ENCODE results near the gene ANKRD18A. TPM values are rescaled to one million over a fixed set of nuclear protein-coding genes. Genes with fewer than 3 reads are reported as not detected.
"Not testable (repeated sequence)": the region's sequence is repeated elsewhere in the genome, so short reads cannot be mapped to it uniquely, and the experiment has no call there.

ANKRD18A gene
- total and polyA plus RNA-seq, 10 of the 15 experiments (the other 5 are each of a cell fraction or from before 2014, with no cell fraction given), result 0.37 TPM; not detected in 9

DNA sequence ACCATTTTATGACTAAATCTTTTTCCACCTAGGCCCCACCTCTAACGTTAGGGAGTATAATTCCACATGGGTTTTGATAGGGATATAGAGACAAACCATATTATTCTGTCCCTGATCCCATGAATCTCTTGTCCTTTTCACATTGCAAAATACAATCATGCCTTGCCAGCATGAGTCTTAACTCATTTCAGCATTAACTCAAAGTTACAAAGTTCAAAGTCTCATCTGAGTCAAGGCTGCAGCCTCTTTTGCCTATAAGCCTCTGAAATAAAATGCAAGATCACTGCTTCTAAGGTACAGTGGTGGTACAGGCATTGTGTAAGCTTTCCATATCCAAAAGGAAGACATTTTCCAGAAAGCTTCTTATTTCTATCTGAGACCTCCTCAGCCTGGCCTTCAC, 54.3 kb downstream of the ANKRD18A start:
- CTCF ChIA-PET; H3K9me3 ChIP-seq (replicated peaks; ENCODE audit: control insufficient read depth, insufficient read depth, low read length); POLR2A ChIA-PET; in situ Hi-C loops (cut with MboI); intact Hi-C loops (cut with micrococcal nuclease; ENCODE audit: unreplicated experiment); SMC1A ChIA-PET (ENCODE audit: uncharacterized antibody, unreplicated experiment); DNase-seq (ENCODE audit: low read depth, low spot score); H3K4me1 ChIP-seq (ENCODE audit: control insufficient read depth, insufficient read depth, low read length); H3K27ac ChIP-seq (ENCODE audit: control insufficient read depth, insufficient read depth); H3K36me3 ChIP-seq (ENCODE audit: control insufficient read depth in 2 of 2, insufficient read depth in 2 of 2, low read length in 1 of 2); H4K20me1 ChIP-seq (ENCODE audit: control insufficient read depth, insufficient read depth); H2AFZ ChIP-seq (ENCODE audit: control insufficient read depth, low read depth, low read length); RAD21 ChIA-PET (ENCODE audit: unreplicated experiment); H3K4me2 ChIP-seq (ENCODE audit: control insufficient read depth, insufficient read depth); H3K79me2 ChIP-seq (ENCODE audit: control insufficient read depth, insufficient read depth, low read length); BruUV-seq (replicated peaks); ATAC-seq; FAIRE-seq; H3K9ac ChIP-seq (ENCODE audit: control insufficient read depth, insufficient read depth, low read length); H3K27me3 ChIP-seq (replicated peaks in 1 of 2; ENCODE audit: control insufficient read depth in 2 of 2, insufficient read depth in 2 of 2, low read length in 1 of 2); H3K4me3 ChIP-seq: not testable (repeated sequence)
- WGBS (ENCODE audit: insufficient coverage, insufficient replicate concordance, low lambda C conversion rate, missing lambda C conversion rate), result 86% methylated on average over 1 of the region's 1 CpG

DNA sequence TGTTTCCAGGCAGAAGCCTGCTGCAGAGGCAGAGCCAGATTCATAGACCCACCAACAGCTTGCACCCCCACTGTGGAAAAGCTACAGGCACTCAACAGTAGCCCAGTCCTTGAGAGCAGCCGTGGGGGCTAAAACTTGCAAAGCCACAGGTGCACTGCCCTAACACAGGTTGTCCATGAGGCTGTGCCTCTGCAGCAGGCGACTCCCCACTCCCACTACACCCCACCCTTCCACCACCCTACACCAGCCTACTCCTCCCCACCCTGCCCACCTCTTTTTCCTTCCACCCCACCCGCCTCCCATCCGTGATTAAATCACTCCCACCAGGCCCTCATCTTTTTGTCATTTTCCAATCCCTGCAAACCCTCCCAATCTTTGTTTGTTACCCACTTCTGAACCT, 55.2 kb downstream of the ANKRD18A start:
- RAD21 ChIA-PET (ENCODE audit: unreplicated experiment); CTCF ChIA-PET; H3K4me2 ChIP-seq (ENCODE audit: control insufficient read depth, insufficient read depth); H2AFZ ChIP-seq (ENCODE audit: control insufficient read depth, low read depth, low read length); in situ Hi-C loops (cut with MboI); H4K20me1 ChIP-seq (ENCODE audit: control insufficient read depth, insufficient read depth); H3K9me3 ChIP-seq (replicated peaks; ENCODE audit: control insufficient read depth, insufficient read depth, low read length); ATAC-seq; BruUV-seq (replicated peaks); H3K27me3 ChIP-seq (replicated peaks in 1 of 2; ENCODE audit: control insufficient read depth in 2 of 2, insufficient read depth in 2 of 2, low read length in 1 of 2); DNase-seq (ENCODE audit: low read depth, low spot score); intact Hi-C loops (cut with micrococcal nuclease; ENCODE audit: unreplicated experiment); H3K4me3 ChIP-seq; H3K27ac ChIP-seq (ENCODE audit: control insufficient read depth, insufficient read depth); SMC1A ChIA-PET (ENCODE audit: uncharacterized antibody, unreplicated experiment); FAIRE-seq; H3K9ac ChIP-seq (ENCODE audit: control insufficient read depth, insufficient read depth, low read length); H3K36me3 ChIP-seq (ENCODE audit: control insufficient read depth in 2 of 2, insufficient read depth in 2 of 2, low read length in 1 of 2); H3K79me2 ChIP-seq (ENCODE audit: control insufficient read depth, insufficient read depth, low read length); H3K4me1 ChIP-seq (ENCODE audit: control insufficient read depth, insufficient read depth, low read length); POLR2A ChIA-PET: not testable (repeated sequence)
- 36% methylated on average over 2 of the region's 4 CpGs for WGBS (ENCODE audit: insufficient coverage, insufficient replicate concordance, low lambda C conversion rate, missing lambda C conversion rate)

DNA sequence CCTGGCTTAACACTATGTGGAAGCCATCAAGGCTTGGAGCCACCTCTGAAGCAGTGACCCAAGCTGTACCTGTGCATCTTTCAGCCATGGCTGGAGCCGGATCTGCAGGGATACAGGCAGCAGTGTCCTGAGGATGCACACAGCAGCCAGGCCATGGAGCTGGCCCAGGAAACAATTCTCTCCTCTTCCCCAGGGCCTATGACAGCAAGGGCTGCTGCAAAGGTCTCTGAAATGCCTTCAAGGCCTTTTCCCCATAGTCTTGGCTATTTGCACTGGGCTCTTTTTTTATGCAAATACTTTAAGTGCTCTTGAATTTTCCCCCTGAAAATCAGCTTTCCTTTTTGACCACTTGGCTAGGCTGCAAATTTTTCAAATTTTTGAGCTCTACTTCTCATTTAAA, 56.5 kb downstream of the ANKRD18A start:
- H3K4me1 ChIP-seq (ENCODE audit: control insufficient read depth, insufficient read depth, low read length); H3K4me2 ChIP-seq (ENCODE audit: control insufficient read depth, insufficient read depth); H3K9me3 ChIP-seq (replicated peaks; ENCODE audit: control insufficient read depth, insufficient read depth, low read length); CTCF ChIA-PET; RAD21 ChIA-PET (ENCODE audit: unreplicated experiment); H3K4me3 ChIP-seq; H3K79me2 ChIP-seq (ENCODE audit: control insufficient read depth, insufficient read depth, low read length); H3K27ac ChIP-seq (ENCODE audit: control insufficient read depth, insufficient read depth); H3K9ac ChIP-seq (ENCODE audit: control insufficient read depth, insufficient read depth, low read length); H2AFZ ChIP-seq (ENCODE audit: control insufficient read depth, low read depth, low read length); H3K36me3 ChIP-seq (ENCODE audit: control insufficient read depth in 2 of 2, insufficient read depth in 2 of 2, low read length in 1 of 2); ATAC-seq; H3K27me3 ChIP-seq (replicated peaks in 1 of 2; ENCODE audit: control insufficient read depth in 2 of 2, insufficient read depth in 2 of 2, low read length in 1 of 2); BruUV-seq (replicated peaks); DNase-seq (ENCODE audit: low read depth, low spot score); in situ Hi-C loops (cut with MboI); H4K20me1 ChIP-seq (ENCODE audit: control insufficient read depth, insufficient read depth); SMC1A ChIA-PET (ENCODE audit: uncharacterized antibody, unreplicated experiment); FAIRE-seq; intact Hi-C loops (cut with micrococcal nuclease; ENCODE audit: unreplicated experiment); POLR2A ChIA-PET: not testable (repeated sequence)
- WGBS (ENCODE audit: insufficient coverage, insufficient replicate concordance, low lambda C conversion rate, missing lambda C conversion rate), result no CpG with 5 or more reads among the region's 1 CpG

DNA sequence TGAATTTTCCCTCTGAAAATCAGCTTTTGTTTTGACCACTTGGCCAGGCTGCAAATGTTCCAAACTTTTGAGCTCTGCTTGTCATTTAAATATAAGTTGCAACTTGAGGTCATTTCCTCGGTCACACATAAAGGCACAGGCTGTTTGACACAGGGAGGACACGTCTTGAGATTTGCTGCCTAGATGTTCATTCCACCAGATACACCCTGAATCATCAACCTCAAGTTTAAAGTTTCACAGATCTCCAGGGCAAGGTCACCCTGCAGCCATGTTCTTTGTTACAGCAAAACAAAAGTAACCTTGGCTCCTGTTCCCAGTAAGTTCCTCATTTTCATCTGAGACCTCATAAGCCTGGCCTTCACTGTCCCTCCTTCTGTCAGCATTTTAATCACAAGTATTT, 59.3 kb downstream of the ANKRD18A start:
- H3K4me2 ChIP-seq (ENCODE audit: control insufficient read depth, insufficient read depth); H2AFZ ChIP-seq (ENCODE audit: control insufficient read depth, low read depth, low read length); H3K4me3 ChIP-seq; H3K9me3 ChIP-seq (replicated peaks; ENCODE audit: control insufficient read depth, insufficient read depth, low read length); H3K36me3 ChIP-seq (ENCODE audit: control insufficient read depth in 2 of 2, insufficient read depth in 2 of 2, low read length in 1 of 2); H3K27me3 ChIP-seq (replicated peaks in 1 of 2; ENCODE audit: control insufficient read depth in 2 of 2, insufficient read depth in 2 of 2, low read length in 1 of 2); ATAC-seq; DNase-seq (ENCODE audit: low read depth, low spot score); H4K20me1 ChIP-seq (ENCODE audit: control insufficient read depth, insufficient read depth); intact Hi-C loops (cut with micrococcal nuclease; ENCODE audit: unreplicated experiment); H3K27ac ChIP-seq (ENCODE audit: control insufficient read depth, insufficient read depth); RAD21 ChIA-PET (ENCODE audit: unreplicated experiment); BruUV-seq (replicated peaks); H3K9ac ChIP-seq (ENCODE audit: control insufficient read depth, insufficient read depth, low read length); H3K79me2 ChIP-seq (ENCODE audit: control insufficient read depth, insufficient read depth, low read length); H3K4me1 ChIP-seq (ENCODE audit: control insufficient read depth, insufficient read depth, low read length); in situ Hi-C loops (cut with MboI); CTCF ChIA-PET; POLR2A ChIA-PET; SMC1A ChIA-PET (ENCODE audit: uncharacterized antibody, unreplicated experiment): not testable (repeated sequence)
- peak; percentile 52 for FAIRE-seq
- 3% methylated on average over 2 of the region's 2 CpGs for WGBS (ENCODE audit: insufficient coverage, insufficient replicate concordance, low lambda C conversion rate, missing lambda C conversion rate)

Data from GM12878 (cell line).